ENCODE measurements around the gene SLC38A3. TPM values are rescaled to one million over a fixed set of nuclear protein-coding genes. Genes with fewer than 3 reads are reported as not detected.

The SLC38A3 gene
- total and polyA plus RNA-seq, 2 of the 8 experiments (the other 6 are each of a cell fraction or from before 2014, with no cell fraction given), result 1.2 to 3.7 TPM

DNA sequence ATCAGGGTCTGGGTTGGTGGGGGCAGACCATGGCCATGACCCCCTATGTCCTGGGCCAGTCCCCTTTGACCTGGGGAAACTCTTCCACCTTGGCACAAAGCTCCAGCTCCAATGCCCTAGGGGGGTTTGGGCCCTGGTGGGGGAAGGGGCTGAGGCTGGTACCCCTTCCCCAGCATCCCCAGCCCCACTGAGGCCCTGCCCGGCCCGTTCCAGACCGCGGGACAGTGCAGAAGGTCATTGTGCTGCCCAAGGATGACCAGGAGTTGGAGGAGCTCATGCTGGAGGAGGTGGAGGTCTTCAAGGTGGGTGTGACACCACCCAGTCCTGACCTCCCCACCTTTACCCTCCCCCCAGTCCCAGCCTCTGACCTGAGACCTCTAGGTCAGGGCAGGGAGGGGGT lies 19.8 kb upstream of the SLC38A3 start:
- no peak for FAIRE-seq
- H4K20me1 ChIP-seq (replicated peaks in 1 of 2; ENCODE audit: control insufficient read depth in 1 of 2, insufficient read depth in 2 of 2, low read length in 2 of 2), result peaks cover 0 to 10% of the 10 kb centered on the region in 2 experiments
- TF ChIP-seq SRF (IDR thresholded peaks at IDR 0.05; ENCODE audit: low read depth, low read length) (no peak), POLR2AphosphoS5 (IDR thresholded peaks at IDR 0.05; ENCODE audit: low read depth, low read length) (no peak), SAP30 (IDR thresholded peaks at IDR 0.05; ENCODE audit: insufficient read depth, insufficient replicate concordance, low read length) (no peak), POU5F1 (IDR thresholded peaks at IDR 0.05; ENCODE audit: low read depth, low read length) (no peak), RXRA (IDR thresholded peaks at IDR 0.05; ENCODE audit: insufficient read depth, low read depth, low read length) (no peak), CTCF (IDR thresholded peaks at IDR 0.05; ENCODE audit: control extremely low read depth in 1 of 3, insufficient read depth in 1 of 3, low read depth in 1 of 3, low read length in 3 of 3) (no peak), SUZ12 (IDR thresholded peaks at IDR 0.05; ENCODE audit: low read length) (no peak), CREB1 (IDR thresholded peaks at IDR 0.05) (no peak), SIRT6 (IDR thresholded peaks at IDR 0.05; ENCODE audit: low read length) (no peak), SP1 (IDR thresholded peaks at IDR 0.05; ENCODE audit: low read depth, low read length) (no peak), KDM1A (IDR thresholded peaks at IDR 0.05; ENCODE audit: borderline replicate concordance, low read length) (no peak)
- TF ChIP-seq, protein P1, sequence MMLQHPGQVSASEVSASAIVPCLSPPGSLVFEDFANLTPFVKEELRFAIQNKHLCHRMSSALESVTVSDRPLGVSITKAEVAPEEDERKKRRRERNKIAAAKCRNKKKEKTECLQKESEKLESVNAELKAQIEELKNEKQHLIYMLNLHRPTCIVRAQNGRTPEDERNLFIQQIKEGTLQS (IDR thresholded peaks at IDR 0.05; ENCODE audit: insufficient read depth, low read depth, low read length), result no peak

More for the DNA sequence above, 19.8 kb upstream of the SLC38A3 start:
- 0 out of 2 replicates have a peak overlapping the region, but pooled peaks have one; percentile 25 for H4K8ac ChIP-seq (ENCODE audit: extremely low read depth, insufficient read depth, low read length)
- no peak overlapping the region for H3K18ac ChIP-seq (ENCODE audit: extremely low read depth, low read length)
- no peak overlapping the region for H3K4ac ChIP-seq (replicated peaks; ENCODE audit: insufficient read length, low read depth, low read length)
- no peak overlapping the region for H2BK5ac ChIP-seq (ENCODE audit: low read depth, low read length)
- H3K56ac ChIP-seq (replicated peaks; ENCODE audit: insufficient read length, low read depth, low read length), result no peak overlapping the region
- no peak overlapping the region for H4K91ac ChIP-seq (replicated peaks; ENCODE audit: insufficient read length, low read length)
- H2AK5ac ChIP-seq (ENCODE audit: low read depth, low read length), result no peak overlapping the region
- no peaks in the 10 kb centered on the region for H3K9me3 ChIP-seq (ENCODE audit: insufficient read depth in 2 of 2, low read depth in 1 of 2, low read length in 1 of 2)
- no peaks in the 10 kb centered on the region for H3K4me1 ChIP-seq (replicated peaks in 1 of 4; ENCODE audit: control insufficient read depth in 3 of 4, insufficient read depth in 4 of 4, low read length in 3 of 4)
- 98% methylated on average over 4 of the region's 4 CpGs; no CpG with 5 or more reads in 1 of the 2 experiments for WGBS, 2 experiments (ENCODE audit: extremely low coverage in 1 of 2, insufficient coverage in 1 of 2, insufficient read length in 1 of 2, insufficient replicate concordance in 2 of 2, low coverage in 1 of 2, low lambda C conversion rate in 2 of 2, missing lambda C conversion rate in 1 of 2)
- ChIA-PET CTCF (ENCODE audit: partially characterized antibody) (interaction anchor here (0.9 to 25.0 kb wide), 6 partner anchors 6 to 77 kb away, joined by 3 to 1138 read pairs (median 299); partner anchors contain the start of genes GNAT1 and SLC38A3), POLR2A (ENCODE audit: partially characterized antibody) (interaction anchor here (11.9 kb wide), 1 partner anchor 63 kb away, joined by 128 read pairs; no protein-coding TSS in a partner anchor)
- no peaks in the 10 kb centered on the region for H3K79me2 ChIP-seq (ENCODE audit: control insufficient read depth in 1 of 2, insufficient read depth in 2 of 2, low read length in 2 of 2)
- peaks cover 6 to 43% (median 25%) of the 10 kb centered on the region in 4 experiments; a peak in 7 of 8 replicates for H3K36me3 ChIP-seq (ENCODE audit: control insufficient read depth in 2 of 4, insufficient read depth in 4 of 4, low read length in 3 of 4)
- H3K4me2 ChIP-seq (ENCODE audit: insufficient read depth in 1 of 2, low read depth in 2 of 2, low read length in 2 of 2), result no peak overlapping the region
- H3K23me2 ChIP-seq (ENCODE audit: low read depth, low read length), result no peaks in the 10 kb centered on the region
- no peak overlapping the region for H2AFZ ChIP-seq (ENCODE audit: low read length)
- H2BK120ac ChIP-seq (replicated peaks; ENCODE audit: low read depth, low read length), result no peak overlapping the region
- no peak for DNase-seq (ENCODE audit: low read depth in 1 of 2, low spot score in 2 of 2)
- no peak overlapping the region for H2BK15ac ChIP-seq (ENCODE audit: low read length)
- no peak overlapping the region for H3K14ac ChIP-seq (ENCODE audit: insufficient read length)
- H3K79me1 ChIP-seq (ENCODE audit: low read depth, low read length), result no peaks in the 10 kb centered on the region
- H2BK12ac ChIP-seq (ENCODE audit: low read depth, low read length), result no peak overlapping the region
- H3K4me3 ChIP-seq (ENCODE audit: extremely low read depth in 1 of 4, insufficient read depth in 2 of 4, low read depth in 3 of 4, low read length in 4 of 4), result no peak overlapping the region
- H3K23ac ChIP-seq (ENCODE audit: insufficient read length), result no peak overlapping the region
- H3K9ac ChIP-seq (replicated peaks in 1 of 4; ENCODE audit: extremely low read depth in 1 of 4, low read depth in 3 of 4, low read length in 3 of 4), result no peak overlapping the region
- H3K27me3 ChIP-seq (replicated peaks in 1 of 4; ENCODE audit: control insufficient read depth in 3 of 4, extremely low read depth in 1 of 4, insufficient read depth in 3 of 4, low read length in 3 of 4), result no peaks in the 10 kb centered on the region
- H4K5ac ChIP-seq (ENCODE audit: insufficient read length, low read depth, low read length), result no peak overlapping the region
- H3K27ac ChIP-seq (ENCODE audit: low read depth, low read length), result no peak overlapping the region
- H2BK20ac ChIP-seq (ENCODE audit: low read length), result no peak overlapping the region

Data from H1 (cell line).